ENCODE measurements around the gene PARVB. TPM values are rescaled to one million over a fixed set of nuclear protein-coding genes. Genes with fewer than 3 reads are reported as not detected.

Gene PARVB
- total RNA-seq, 1 donor from 2014 or later, result 22.1 TPM

GRCh38 chr22:44029069-44029468, 5.0 kb downstream of the PARVB start:
- no peak overlapping the region for H3K27ac Mint-ChIP-seq
- H3K27me3 Mint-ChIP-seq (ENCODE audit: low read depth), result peaks cover 6% of the 10 kb centered on the region
- no peak for TF ChIP-seq CTCF (IDR thresholded peaks at IDR 0.05; ENCODE audit: unreplicated experiment)
- no peak for DNase-seq (ENCODE audit: low spot score in 2 of 2, unreplicated experiment in 2 of 2)
- H3K4me1 Mint-ChIP-seq, result peaks cover 18% of the 10 kb centered on the region
- H3K36me3 Mint-ChIP-seq, result no peaks in the 10 kb centered on the region
- H3K4me3 Mint-ChIP-seq, result no peak overlapping the region
- no peaks in the 10 kb centered on the region for H3K9me3 Mint-ChIP-seq

- Mint-ChIP-seq H3K27ac (no peak overlapping the region), H3K36me3 (no peaks in the 10 kb centered on the region), H3K4me3 (no peak overlapping the region), H3K4me1 (peaks cover 16% of the 10 kb centered on the region), H3K9me3 (no peaks in the 10 kb centered on the region), H3K27me3 (ENCODE audit: low read depth) (peaks cover 4% of the 10 kb centered on the region)
- no peak for TF ChIP-seq CTCF (IDR thresholded peaks at IDR 0.05; ENCODE audit: unreplicated experiment)
- no peak for DNase-seq (ENCODE audit: low spot score in 2 of 2, unreplicated experiment in 2 of 2)
These were observed 6.1 kb downstream of the PARVB start for GRCh38 chr22:44030051-44030701.

- TF ChIP-seq CTCF (IDR thresholded peaks at IDR 0.05; ENCODE audit: unreplicated experiment), result no peak
- Mint-ChIP-seq H3K9me3 (no peaks in the 10 kb centered on the region), H3K4me1 (peaks cover 14% of the 10 kb centered on the region), H3K4me3 (no peak overlapping the region), H3K36me3 (no peaks in the 10 kb centered on the region), H3K27me3 (ENCODE audit: low read depth) (peaks cover 2% of the 10 kb centered on the region), H3K27ac (no peak overlapping the region)
- DNase-seq (ENCODE audit: low spot score in 2 of 2, unreplicated experiment in 2 of 2), result no peak
These were observed 6.6 kb downstream of the PARVB start for GRCh38 chr22:44030702-44031082.

GRCh38 chr22:44031158-44031952, 7.3 kb downstream of the PARVB start:
- H3K9me3 Mint-ChIP-seq, result no peaks in the 10 kb centered on the region
- TF ChIP-seq CTCF (IDR thresholded peaks at IDR 0.05; ENCODE audit: unreplicated experiment), result no peak
- H3K27me3 Mint-ChIP-seq (ENCODE audit: low read depth), result no peaks in the 10 kb centered on the region
- no peaks in the 10 kb centered on the region for H3K36me3 Mint-ChIP-seq
- H3K4me3 Mint-ChIP-seq, result no peak overlapping the region
- H3K27ac Mint-ChIP-seq, result no peak overlapping the region
- peaks cover 10% of the 10 kb centered on the region for H3K4me1 Mint-ChIP-seq
- no peak for DNase-seq (ENCODE audit: low spot score in 2 of 2, unreplicated experiment in 2 of 2)

- Mint-ChIP-seq H3K9me3 (no peaks in the 10 kb centered on the region), H3K27ac (no peak overlapping the region), H3K4me1 (peaks cover 6% of the 10 kb centered on the region), H3K4me3 (no peak overlapping the region), H3K36me3 (no peaks in the 10 kb centered on the region), H3K27me3 (ENCODE audit: low read depth) (no peaks in the 10 kb centered on the region)
- no peak for TF ChIP-seq CTCF (IDR thresholded peaks at IDR 0.05; ENCODE audit: unreplicated experiment)
- no peak for DNase-seq (ENCODE audit: low spot score in 2 of 2, unreplicated experiment in 2 of 2)
These were observed 8.1 kb downstream of the PARVB start for GRCh38 chr22:44032126-44032730.
